HG03196 (cell line): Measurements from ENCODE around the gene TMUB1.

ENCODE experiments used
- ATAC-seq: cut with Tn5 transposase; IDR thresholded peaks from one replicate; pipeline ENCODE4 v1.9.1; 2021; ENCODE audit not compliant: unreplicated experiment

TMUB1 gene

DNA sequence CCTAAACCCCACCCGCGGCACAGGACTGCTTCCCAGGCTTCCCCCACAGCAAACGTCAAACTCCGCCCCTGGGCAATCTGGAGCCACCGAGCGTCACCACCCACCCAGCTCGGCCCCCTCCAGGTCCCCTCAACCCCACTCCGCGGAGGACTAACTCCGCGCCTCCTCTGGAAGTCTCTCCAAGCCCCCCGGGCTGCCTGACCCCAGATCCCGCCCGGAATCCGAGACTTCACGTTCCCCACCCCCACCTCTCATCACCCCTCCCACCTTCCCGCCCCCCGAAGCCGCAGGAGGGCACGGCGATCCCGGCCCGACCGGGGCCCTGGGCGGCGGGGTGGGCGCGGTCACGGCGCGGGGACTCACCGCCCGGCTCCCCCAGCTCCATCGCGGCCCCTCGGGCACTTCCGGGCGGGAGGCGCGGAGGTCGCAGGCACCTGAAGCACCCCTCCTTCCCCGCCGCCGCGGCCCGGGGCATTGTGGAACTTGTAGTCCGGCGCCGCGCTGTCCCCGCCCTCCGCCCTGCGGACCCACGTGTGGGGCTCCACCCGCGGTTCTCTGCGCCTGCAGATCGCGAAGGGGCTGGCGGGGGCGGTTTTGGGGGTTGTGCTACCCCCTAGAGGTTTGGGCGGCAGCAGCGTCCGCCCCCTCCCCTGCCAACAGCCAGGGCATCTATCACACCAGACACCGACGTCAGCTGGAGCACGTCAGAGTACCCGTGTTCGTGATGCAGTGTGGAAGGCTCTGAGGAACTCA lies at the start of gene TMUB1:
TSS of gene TMUB1 (minus strand) at position 423 of the 753 bp plus-strand sequence. CDS start 930 bp downstream, outside the sequence.
- peak; percentile 40 for ATAC-seq

GRCh38 chr7:151132461-151133205 lies 49.3 kb upstream of the TMUB1 start:
- no peak for ATAC-seq

- ATAC-seq, result no peak
These were observed 48.5 kb upstream of the TMUB1 start for GRCh38 chr7:151131592-151132293.

DNA sequence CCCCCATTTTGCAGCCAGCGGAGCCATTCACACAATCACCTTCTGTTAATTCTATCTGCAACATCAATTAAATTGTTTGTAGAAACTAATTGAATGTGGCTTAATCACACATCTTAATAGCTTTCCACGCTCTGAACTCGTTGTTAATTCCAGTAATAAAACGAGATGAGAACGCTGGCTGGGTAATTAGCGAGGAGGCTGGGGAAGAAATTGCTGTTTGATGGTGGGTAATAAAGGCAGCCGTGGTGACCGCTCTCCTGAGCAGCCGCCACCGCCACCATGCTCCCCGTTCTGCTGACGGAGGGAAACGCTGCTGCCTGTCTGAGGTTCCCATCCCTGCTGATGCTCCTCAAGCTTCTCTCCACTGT lies 47.9 kb upstream of the TMUB1 start:
- no peak for ATAC-seq

- no peak for ATAC-seq
These were observed 47.5 kb upstream of the TMUB1 start for GRCh38 chr7:151130741-151131157.

DNA sequence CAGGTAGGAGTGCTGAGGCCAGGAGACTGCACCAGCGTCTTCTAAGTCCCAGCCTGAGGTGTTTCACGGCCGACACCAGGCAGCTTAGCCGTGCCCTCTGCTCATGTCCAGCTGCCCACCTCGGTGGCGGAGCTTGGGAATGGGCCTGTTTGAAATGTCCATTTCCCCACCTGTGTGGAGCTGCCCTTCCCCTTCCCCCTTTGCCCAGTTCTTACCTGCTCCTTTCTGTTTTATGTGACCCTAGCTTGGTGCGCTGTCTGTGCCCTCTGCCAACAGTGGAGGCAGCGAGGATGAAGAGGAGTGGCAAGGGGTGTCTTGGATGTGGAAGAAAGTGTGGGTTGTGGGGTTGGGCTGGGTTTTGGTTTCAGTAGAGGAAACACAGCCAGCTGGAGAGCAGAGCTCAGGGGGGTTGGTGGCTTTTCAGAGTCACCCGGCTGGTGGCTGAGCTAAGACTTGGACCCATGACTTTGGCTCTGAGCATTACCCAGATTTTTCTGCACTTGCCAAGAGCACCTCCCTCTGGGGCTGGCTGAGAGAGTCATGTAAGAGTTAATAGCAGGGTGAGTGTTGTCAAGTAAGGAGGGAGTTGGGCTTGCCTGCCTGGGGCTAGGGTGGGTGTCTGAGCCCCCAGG lies 46.8 kb upstream of the TMUB1 start:
- no peak for ATAC-seq

DNA sequence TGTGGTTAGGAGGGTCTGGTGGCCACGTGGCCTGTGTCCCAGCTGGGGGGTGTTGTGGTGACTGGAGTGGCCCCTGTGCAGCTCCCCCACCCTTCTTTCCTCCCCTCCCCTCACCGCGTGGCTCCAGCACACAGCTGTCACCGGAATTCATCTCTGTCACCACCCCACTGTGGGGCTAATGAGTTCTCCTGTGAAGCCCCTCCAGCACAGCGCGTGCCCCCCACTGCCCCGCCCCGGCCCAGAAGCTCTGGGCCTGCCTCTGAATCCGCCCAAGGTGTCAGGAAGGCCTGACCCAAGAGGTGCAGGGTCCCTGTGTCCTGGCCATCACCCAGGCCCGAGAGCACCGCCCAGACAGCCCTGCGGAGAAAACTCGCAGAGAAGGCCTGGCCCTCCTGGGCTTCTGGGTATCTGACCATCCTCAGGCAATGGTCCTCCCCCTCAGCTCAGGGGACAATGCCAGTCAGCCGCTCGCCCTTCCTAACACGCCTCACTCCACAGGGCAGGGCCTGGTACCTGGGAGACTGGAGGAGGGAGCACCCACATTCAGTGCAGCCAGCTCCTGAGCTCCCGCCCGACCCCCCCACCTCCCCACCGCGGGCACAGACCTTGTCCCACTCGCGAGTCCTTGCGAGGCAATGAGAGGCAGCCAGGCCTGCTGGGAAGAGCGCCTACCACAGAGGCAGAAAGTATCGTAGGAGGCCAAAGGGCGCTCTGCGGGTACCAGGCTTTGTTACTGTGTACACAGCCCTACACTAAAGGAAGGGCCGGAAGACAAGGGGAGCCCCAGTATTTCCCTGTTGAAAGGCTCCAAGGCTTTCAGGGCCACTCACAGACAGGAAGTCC lies 46.0 kb upstream of the TMUB1 start:
- no peak for ATAC-seq

GRCh38 chr7:151128716-151129115 lies 45.4 kb upstream of the TMUB1 start:
- no peak for ATAC-seq

DNA sequence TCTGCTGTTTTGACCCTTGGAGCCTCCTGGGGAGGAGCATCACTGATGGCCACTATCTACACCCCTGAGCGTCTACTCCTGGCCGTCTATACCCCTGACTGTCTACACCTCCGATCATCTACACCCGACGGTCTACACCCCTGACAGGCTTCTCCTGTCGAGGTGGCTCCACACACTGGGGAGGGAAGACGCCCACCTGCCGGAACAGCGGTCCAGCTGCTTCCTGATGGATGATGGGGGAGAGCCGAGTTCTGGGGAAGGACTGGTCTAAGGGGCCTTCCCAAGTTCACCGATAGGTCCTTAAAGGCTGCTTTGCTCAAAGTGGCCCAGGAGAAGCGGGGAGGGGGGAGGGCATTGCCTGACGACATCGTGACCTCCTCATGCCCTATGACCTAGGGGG lies 44.9 kb upstream of the TMUB1 start:
- ATAC-seq, result no peak

GRCh38 chr7:151126491-151127137 lies 43.3 kb upstream of the TMUB1 start:
- no peak for ATAC-seq

DNA sequence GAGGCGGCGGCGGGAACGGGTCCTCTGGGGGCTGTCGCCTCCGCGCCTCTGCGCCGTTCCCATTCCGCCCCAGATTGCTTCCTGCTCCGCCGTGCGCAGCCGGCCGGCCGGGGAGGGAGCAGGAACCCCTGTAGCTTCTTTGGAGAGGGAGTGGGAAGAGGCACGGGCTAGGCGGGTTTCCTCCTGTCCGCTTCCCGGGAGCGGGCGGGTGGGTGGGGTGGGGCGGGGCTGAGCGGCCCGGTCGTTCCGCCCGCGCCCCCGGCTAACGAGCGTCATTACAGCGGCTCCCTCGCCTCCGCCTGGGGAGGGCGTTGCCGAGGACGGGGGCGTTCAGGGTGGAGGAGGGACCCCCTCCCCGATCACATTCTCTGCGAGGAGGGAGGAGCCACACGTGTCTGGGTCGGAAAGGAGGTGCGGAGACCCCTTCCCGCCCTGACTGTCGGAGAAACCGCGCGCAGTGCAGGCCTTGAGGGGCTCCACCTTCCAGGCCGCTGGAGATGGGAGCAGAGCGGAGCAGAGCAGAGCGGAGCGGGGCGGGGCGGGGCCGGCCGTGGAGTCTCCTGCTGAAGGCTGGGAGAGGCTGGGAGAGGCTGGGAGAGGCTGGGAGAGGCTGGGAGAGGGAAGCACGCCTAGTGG lies 42.7 kb upstream of the TMUB1 start:
- no peak for ATAC-seq

DNA sequence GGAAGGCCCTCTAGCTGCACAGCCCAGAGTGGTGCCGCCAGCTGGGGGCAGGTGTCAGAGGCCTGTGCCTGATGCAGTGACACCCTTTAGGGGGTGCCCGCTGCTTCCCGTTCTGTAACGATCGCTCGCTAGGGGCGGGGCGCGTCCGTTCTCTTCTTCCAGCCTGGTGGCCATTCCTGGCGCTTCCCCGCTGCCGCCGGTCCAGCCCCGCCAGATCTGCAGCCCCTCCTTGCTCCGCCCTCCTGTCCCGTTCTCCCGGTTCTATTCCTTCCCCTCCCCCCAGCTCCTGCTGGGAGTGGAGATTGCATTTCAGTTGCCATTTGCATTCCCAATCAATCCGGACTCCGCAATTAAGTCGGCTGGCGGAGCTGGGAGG lies 42.2 kb upstream of the TMUB1 start:
- no peak for ATAC-seq

GRCh38 chr7:151124899-151125399 lies 41.7 kb upstream of the TMUB1 start:
- no peak for ATAC-seq

DNA sequence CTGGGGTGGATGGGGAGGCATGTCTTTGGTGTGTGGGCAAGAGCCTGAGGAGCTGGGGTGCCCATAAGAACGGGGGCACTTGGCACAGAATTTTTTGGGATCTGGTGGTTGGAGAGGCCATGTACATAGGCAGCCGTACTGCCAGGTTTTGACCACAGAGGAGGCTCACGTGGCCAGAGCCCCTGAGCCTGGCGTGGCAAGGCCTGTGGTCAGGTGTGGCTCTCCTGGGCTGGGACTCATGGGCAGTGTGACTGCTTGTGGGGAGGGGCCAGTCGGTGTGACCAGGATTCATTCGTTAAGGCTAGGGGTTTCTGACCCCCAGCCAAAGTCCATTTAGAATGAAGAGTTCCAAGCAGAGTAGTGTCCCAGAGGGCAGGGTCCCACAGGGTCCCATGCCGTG lies 41.2 kb upstream of the TMUB1 start:
- no peak for ATAC-seq

- peak; percentile 67 for ATAC-seq
These were observed 40.6 kb upstream of the TMUB1 start for GRCh38 chr7:151123822-151124464.

DNA sequence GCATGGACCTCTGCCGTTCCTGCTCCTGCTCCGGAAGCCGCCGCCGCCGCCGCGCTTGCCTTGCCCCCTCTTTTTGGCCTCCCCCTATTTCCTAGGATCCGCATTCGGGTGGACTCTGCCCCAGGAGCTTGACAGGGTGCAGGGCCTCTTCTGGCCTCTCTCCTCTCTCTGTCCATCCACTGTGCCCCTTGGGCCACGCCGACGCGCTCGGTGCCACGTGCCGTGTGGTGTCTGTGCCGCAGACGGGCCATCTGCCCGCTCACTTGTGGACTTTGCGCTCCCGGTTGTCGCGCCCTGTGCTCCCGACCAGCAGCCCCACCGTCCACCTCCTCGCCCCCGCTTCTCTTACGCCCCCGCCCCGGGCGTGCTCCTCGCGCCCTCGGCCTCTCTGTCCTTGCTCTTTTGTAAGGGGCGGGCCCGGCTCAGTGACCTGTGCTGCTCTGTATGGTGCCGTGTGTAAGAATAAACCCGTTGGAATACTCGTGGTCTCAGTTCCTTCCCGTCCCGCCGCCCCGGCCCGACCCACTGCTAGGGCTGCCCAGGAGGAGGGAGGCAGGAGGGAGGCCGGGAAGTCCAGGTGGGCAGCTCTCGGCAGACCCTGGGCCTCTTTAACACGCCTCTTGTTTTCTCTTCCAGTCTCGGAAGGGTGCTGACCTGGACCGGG lies 40.0 kb upstream of the TMUB1 start:
- no peak for ATAC-seq

GRCh38 chr7:151122796-151123157 lies 39.5 kb upstream of the TMUB1 start:
- no peak for ATAC-seq

DNA sequence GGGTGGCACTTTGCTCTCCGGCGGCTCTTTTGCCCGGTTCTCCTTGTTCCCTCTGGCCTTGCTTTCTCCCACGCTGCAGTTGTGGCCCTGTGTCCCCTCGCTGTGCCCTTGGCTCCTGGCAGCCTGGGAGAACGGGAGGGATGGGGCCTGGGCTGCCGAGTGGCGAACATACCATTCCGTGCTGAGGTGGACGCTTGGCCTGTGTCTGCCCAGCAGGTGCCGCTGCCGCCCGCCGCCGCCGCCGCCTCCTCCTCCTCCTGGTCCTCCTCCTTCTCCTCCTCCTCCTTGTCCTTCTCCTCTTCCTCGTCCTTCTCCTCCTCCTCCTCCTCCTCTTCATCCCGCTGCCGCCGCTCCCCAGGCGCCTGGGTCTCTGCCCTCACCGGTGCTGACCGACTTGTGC lies 39.0 kb upstream of the TMUB1 start:
- ATAC-seq, result no peak
